ENCODE measurements around the gene RSPH6A. TPM values are rescaled to one million over a fixed set of nuclear protein-coding genes. Genes with fewer than 3 reads are reported as not detected.

The RSPH6A gene
- total and polyA plus RNA-seq, 2 of the 4 experiments (the other 2 are of a cell fraction) = under 0.01 to 0.09 TPM

DNA sequence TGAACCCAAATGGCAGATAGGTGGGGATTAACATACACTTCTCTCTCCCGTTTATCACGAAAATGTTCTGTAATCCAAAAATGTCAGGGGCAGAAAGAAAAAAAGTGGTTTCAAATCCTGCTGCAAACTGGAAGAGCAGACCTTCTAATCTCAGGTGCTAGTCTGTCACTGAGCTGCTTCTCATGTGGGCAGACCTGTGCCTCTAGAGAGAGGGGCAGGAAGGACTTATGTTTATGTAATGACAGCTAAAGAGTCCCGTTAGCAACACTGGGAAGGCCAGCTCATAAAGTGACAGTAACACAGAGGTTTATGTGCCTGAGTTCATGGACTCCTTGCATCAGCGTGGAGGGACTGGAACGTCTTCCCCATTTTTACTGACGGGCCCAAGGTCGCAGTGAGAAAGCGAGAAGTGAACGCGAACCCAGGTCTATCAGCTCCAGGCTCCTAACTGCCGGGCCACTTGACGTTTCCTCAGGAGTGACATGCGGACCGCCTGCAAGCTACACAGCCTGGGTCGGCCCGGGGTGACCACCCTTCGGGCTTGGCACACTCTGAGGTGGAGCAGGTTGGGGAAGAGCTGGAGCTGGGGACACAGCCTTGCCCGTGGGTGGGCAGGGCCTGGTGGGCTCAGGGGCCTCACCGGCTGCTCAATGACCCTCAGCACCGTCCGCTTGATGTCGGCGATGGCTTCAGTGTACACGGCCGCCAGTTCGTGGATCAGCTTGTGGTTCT, 9.6 kb upstream of the RSPH6A start:
- no peak for DNase-seq
- 92% methylated on average over 17 of the region's 26 CpGs; no CpG with 5 or more reads in 1 of the 2 experiments for WGBS, 2 experiments (ENCODE audit: extremely low coverage in 2 of 2, insufficient read length in 1 of 2)
- CTCF ChIA-PET = no interaction called here

More for the DNA sequence above, 9.6 kb upstream of the RSPH6A start:
- no peak overlapping the region for H2BK120ac ChIP-seq (ENCODE audit: low read depth, low read length)
- POLR2A ChIA-PET (ENCODE audit: unreplicated experiment) = no interaction called here
- H3K4ac ChIP-seq (ENCODE audit: low read depth, low read length) = no peak overlapping the region
- H3K9ac ChIP-seq (ENCODE audit: low read depth, low read length) = no peak overlapping the region
- no peak overlapping the region for H3K14ac ChIP-seq (replicated peaks; ENCODE audit: low read depth, low read length)
- H3K18ac ChIP-seq (ENCODE audit: low read depth, low read length) = no peak overlapping the region
- H2BK5ac ChIP-seq (ENCODE audit: low read depth, low read length, poor library complexity, severe bottlenecking) = no peak overlapping the region
- dilution Hi-C loops (cut with HindIII; ENCODE audit: low sequenced_read_pairs, unreplicated experiment) (no loop called here), in situ Hi-C loops (cut with MboI; ENCODE audit: low sequenced_read_pairs) (no loop called here), intact Hi-C loops (cut with micrococcal nuclease) (no loop called here)
- H3K4me1 ChIP-seq (ENCODE audit: control insufficient read depth, insufficient read depth, low read length) = no peaks in the 10 kb centered on the region
- no peak overlapping the region for H2AFZ ChIP-seq (replicated peaks; ENCODE audit: low read length, poor library complexity)
- no peaks in the 10 kb centered on the region; a peak in 1 of 4 replicates for H3K79me1 ChIP-seq (ENCODE audit: low read depth in 1 of 2, low read length in 2 of 2)
- BruUV-seq (replicated peaks) = no TSS peak
- no peak for ATAC-seq (ENCODE audit: low read depth)
- H3K36me3 ChIP-seq (ENCODE audit: control insufficient read depth, insufficient read depth, low read length) = peaks cover 88% of the 10 kb centered on the region
- no peaks in the 10 kb centered on the region for H3K9me3 ChIP-seq (ENCODE audit: control insufficient read depth, insufficient read depth, low read length)
- no peak overlapping the region for H2AK5ac ChIP-seq (ENCODE audit: low read depth, low read length)
- H3K27me3 ChIP-seq (ENCODE audit: control insufficient read depth, insufficient read depth, low read length) = no peaks in the 10 kb centered on the region
- no peak overlapping the region for H3K27ac ChIP-seq (ENCODE audit: insufficient read depth, low read length)
- H3K56ac ChIP-seq (ENCODE audit: extremely low read depth, insufficient read depth, low read length) = no peak overlapping the region
- no peak overlapping the region for H2AK9ac ChIP-seq (replicated peaks; ENCODE audit: low read depth, low read length, poor library complexity)
- TF ChIP-seq CHD1 (IDR thresholded peaks at IDR 0.05; ENCODE audit: low read depth, low read length) (no peak), MAZ (IDR thresholded peaks at IDR 0.05; ENCODE audit: borderline replicate concordance, low read depth, low read length) (no peak), BHLHE40 (IDR thresholded peaks at IDR 0.05; ENCODE audit: low read depth, low read length) (no peak), RFX5 (IDR thresholded peaks at IDR 0.05; ENCODE audit: low read depth, low read length) (no peak), FOS (IDR thresholded peaks at IDR 0.05; ENCODE audit: low read depth, low read length) (no peak), MAFK (IDR thresholded peaks at IDR 0.05; ENCODE audit: low read depth, low read length) (no peak), NFE2L2 (IDR thresholded peaks at IDR 0.05; ENCODE audit: low read depth, low read length) (no peak), RAD21 (IDR thresholded peaks at IDR 0.05; ENCODE audit: low read length) (no peak), POLR2A (IDR thresholded peaks at IDR 0.05; ENCODE audit: low read depth, low read length) (no peak), CEBPB (IDR thresholded peaks at IDR 0.05; ENCODE audit: low read depth, low read length) (no peak), SMC3 (IDR thresholded peaks at IDR 0.05; ENCODE audit: low read depth, low read length) (no peak)
- H4K8ac ChIP-seq (ENCODE audit: low read depth in 2 of 2, low read length in 2 of 2) = no peak overlapping the region
- H4K20me1 ChIP-seq (ENCODE audit: insufficient read depth, low read length) = peaks cover 7% of the 10 kb centered on the region; the same call in 1 of the 2 replicates
- H3K4me3 ChIP-seq (ENCODE audit: insufficient read depth, low read depth, low read length) = no peak overlapping the region
- no peak overlapping the region for H3K23ac ChIP-seq (ENCODE audit: low read depth, low read length)
- H2BK15ac ChIP-seq (ENCODE audit: low read depth, low read length) = no peak overlapping the region
- no peak overlapping the region for H3K4me2 ChIP-seq (ENCODE audit: low read depth, low read length)
- H2BK20ac ChIP-seq (ENCODE audit: low read depth, low read length) = no peak overlapping the region
- H4K5ac ChIP-seq (ENCODE audit: low read depth, low read length) = no peak overlapping the region
- no peak overlapping the region for H4K91ac ChIP-seq (ENCODE audit: insufficient read depth, low read depth, low read length)
- no peaks in the 10 kb centered on the region for H3K9me1 ChIP-seq (ENCODE audit: insufficient read depth, low read length)

Measured in IMR-90 (cell line).